ENCODE results near the gene TIMP2. TPM values are rescaled to one million over a fixed set of nuclear protein-coding genes. Genes with fewer than 3 reads are reported as not detected.

Gene TIMP2
- total and polyA plus RNA-seq, 2 experiments from 2014 or later = 103 to 587 TPM

DNA sequence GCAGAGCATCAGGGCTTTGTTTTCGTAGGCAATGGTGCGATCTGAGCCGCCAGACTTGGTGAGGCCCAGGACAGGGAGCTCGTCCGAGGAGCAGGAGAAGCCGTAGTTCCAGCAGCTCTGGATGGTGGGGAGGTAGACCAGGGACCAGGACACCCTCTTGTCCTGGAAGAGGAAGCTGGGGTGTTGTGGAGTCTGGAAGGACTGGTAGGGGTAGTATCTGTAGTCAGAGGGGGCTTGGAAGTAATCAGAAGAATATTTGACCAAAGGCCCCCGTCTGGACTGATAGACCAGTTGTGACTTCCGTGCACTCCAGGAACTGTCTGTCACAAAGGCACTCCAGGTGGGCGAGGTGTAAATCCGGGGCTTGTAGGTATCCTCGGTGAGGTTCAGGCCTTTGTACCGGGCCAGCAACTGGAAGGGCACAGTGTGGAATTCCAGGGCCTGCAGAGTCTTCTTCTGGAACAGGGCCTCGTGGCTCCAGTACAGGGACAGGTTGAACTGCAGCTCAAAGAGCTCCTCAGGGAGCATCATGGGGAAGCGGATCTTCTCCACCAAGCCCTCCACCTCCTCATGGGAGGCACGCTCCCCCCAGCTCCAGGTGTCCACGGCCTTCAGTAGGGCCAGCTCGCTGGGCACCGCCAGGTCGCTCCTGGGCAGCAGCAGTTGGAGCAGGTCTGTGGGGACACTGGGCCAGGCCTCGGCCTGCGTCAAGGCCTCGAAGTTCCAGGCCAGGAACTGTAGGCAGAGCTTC, 46.7 kb upstream of the TIMP2 start:
- H3K27ac ChIP-seq = no peak overlapping the region
- H3F3A ChIP-seq (ENCODE audit: insufficient read depth) = 0 out of 2 replicates have a peak, but pooled peaks cover 8% of the 10 kb centered on the region
- no peak for DNase-seq
- 72 to 75% methylated on average over 21 to 22 of the region's 22 CpGs for WGBS, 2 experiments (ENCODE audit: low coverage in 1 of 2, low lambda C conversion rate in 2 of 2, missing lambda C conversion rate in 2 of 2)
- peak overlapping the region; percentile 65 for H2AFZ ChIP-seq
- H3K36me3 ChIP-seq (ENCODE audit: low read depth) = no peaks in the 10 kb centered on the region
- H3K9me2 ChIP-seq (ENCODE audit: insufficient read depth) = no peaks in the 10 kb centered on the region
- peak overlapping the region; percentile 30; the same call in 1 of the 2 replicates for H3K9ac ChIP-seq
- in situ Hi-C loops (cut with MboI) = loop anchor here (10.0 kb wide), 1 partner anchor 107 kb away; no protein-coding TSS in a partner anchor
- peaks cover 10% of the 10 kb centered on the region; the same call in 1 of the 2 replicates for H3K4me1 ChIP-seq (ENCODE audit: insufficient read depth)
- no peak for TF ChIP-seq EZH2 (IDR thresholded peaks at IDR 0.05; ENCODE audit: insufficient read depth, poor library complexity, severe bottlenecking)
- TF ChIP-seq EZH2phosphoT487 (IDR thresholded peaks at IDR 0.05; ENCODE audit: insufficient read depth, low read depth) = no peak
- H3K79me2 ChIP-seq (ENCODE audit: insufficient read depth) = no peaks in the 10 kb centered on the region
- H3K27me3 ChIP-seq (replicated peaks; ENCODE audit: insufficient read depth) = no peaks in the 10 kb centered on the region
- peak overlapping the region; percentile 46 for H3K4me2 ChIP-seq (ENCODE audit: unreplicated experiment)
- H4K20me1 ChIP-seq (ENCODE audit: insufficient read depth) = no peaks in the 10 kb centered on the region
- no peak overlapping the region for H3K4me3 ChIP-seq
- no peaks in the 10 kb centered on the region for H3K9me3 ChIP-seq (ENCODE audit: low read depth)

DNA sequence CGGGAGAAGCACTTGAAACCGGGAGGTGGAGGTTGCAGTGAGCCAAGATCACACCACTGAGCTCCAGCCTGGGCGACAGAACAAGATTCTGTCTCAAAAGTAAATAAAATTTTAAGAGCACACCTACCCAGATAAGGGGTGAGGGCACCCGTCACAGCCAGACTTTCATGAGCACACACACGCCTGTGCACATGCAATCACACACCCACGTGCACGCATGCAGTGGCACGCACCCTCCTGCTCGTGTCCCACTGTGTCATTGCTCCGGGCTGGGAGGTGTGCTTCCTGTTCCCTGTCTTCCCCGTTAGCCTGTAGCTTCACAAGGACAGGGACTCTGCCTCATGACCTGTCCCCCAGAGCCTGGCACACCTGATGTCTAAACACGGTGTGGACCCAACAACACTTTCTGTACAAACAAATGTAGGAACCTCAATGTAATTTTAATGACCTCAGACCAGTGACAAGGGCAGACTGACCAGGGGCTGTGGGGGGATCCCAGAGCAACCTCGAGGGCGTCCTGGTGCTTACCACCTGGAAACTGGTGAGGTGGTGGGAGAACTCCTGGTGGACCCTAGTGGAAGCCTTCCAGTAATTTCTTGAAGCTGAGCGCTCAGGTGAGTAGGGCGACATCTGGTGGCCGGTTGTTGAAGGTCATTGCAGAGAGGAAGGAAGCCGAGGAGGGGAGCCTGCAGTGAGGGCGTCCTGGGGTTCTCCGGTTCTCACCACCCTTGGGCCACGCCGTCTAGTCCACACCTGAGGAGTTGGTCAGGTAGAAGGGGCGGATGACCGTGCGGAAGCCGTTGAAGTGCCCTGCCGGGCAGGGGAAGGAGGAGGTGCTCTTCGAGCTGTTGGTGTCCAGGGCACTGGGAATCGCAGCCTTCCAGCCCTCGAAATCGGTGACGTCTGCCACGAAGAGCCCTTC, 45.9 kb upstream of the TIMP2 start:
- DNase-seq = peak; percentile 75
- Histone ChIP-seq H3K4me2 (ENCODE audit: unreplicated experiment) (peak overlapping the region; percentile 46), H3K36me3 (ENCODE audit: low read depth) (no peaks in the 10 kb centered on the region), H3K9me3 (ENCODE audit: low read depth) (no peaks in the 10 kb centered on the region), H3K9me2 (ENCODE audit: insufficient read depth) (no peaks in the 10 kb centered on the region), H3K27ac (no peak overlapping the region), H3K79me2 (ENCODE audit: insufficient read depth) (no peaks in the 10 kb centered on the region), H3K4me3 (no peak overlapping the region; the same call in 1 of the 2 replicates), H4K20me1 (ENCODE audit: insufficient read depth) (no peaks in the 10 kb centered on the region), H3K27me3 (replicated peaks; ENCODE audit: insufficient read depth) (no peaks in the 10 kb centered on the region), H3K9ac (peak overlapping the region; percentile 30; the same call in 1 of the 2 replicates), H3K4me1 (ENCODE audit: insufficient read depth) (peaks cover 9% of the 10 kb centered on the region; the same call in 1 of the 2 replicates), H2AFZ (peak overlapping the region; percentile 65), H3F3A (ENCODE audit: insufficient read depth) (0 out of 2 replicates have a peak, but pooled peaks cover 6% of the 10 kb centered on the region)
- in situ Hi-C loops (cut with MboI) = loop anchor here (10.0 kb wide), 1 partner anchor 106 kb away; no protein-coding TSS in a partner anchor
- no peak for TF ChIP-seq EZH2 (IDR thresholded peaks at IDR 0.05; ENCODE audit: insufficient read depth, poor library complexity, severe bottlenecking)
- 26 to 28% methylated on average over 30 to 33 of the region's 33 CpGs for WGBS, 2 experiments (ENCODE audit: low coverage in 1 of 2, low lambda C conversion rate in 2 of 2, missing lambda C conversion rate in 2 of 2)

DNA sequence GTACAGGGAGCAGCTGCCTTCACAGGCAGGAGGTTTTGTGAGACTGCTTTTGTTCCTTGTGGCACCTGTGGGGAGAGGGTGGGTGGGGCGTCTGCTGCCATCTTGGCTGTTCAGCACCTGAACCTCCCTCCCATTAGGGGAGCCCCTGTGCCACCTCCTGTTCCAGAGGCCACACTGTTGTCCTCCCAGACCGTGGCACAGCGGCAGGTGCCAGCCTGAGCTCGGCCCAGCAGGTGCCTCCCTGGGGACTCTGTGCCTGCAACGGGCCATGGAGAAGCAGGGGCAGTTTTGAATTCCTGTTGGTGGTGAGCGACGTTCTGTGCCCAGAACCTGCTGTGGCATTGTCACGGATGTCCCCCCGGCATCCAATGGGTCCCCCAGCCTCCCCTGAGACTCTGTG, 44.7 kb upstream of the TIMP2 start:
- in situ Hi-C loops (cut with MboI) = loop anchor here (10.0 kb wide), 1 partner anchor 105 kb away; no protein-coding TSS in a partner anchor
- H3K9me3 ChIP-seq (ENCODE audit: low read depth) = no peaks in the 10 kb centered on the region
- TF ChIP-seq EZH2 (IDR thresholded peaks at IDR 0.05; ENCODE audit: insufficient read depth, poor library complexity, severe bottlenecking) (no peak), EZH2phosphoT487 (IDR thresholded peaks at IDR 0.05; ENCODE audit: insufficient read depth, low read depth) (no peak)
- no peaks in the 10 kb centered on the region for H3F3A ChIP-seq (ENCODE audit: insufficient read depth)
- 85 to 96% methylated on average over 8 to 9 of the region's 9 CpGs for WGBS, 2 experiments (ENCODE audit: low coverage in 1 of 2, low lambda C conversion rate in 2 of 2, missing lambda C conversion rate in 2 of 2)
- no peak overlapping the region for H3K27ac ChIP-seq
- no peaks in the 10 kb centered on the region for H3K79me2 ChIP-seq (ENCODE audit: insufficient read depth)
- H3K4me3 ChIP-seq = no peak overlapping the region
- H3K4me2 ChIP-seq (ENCODE audit: unreplicated experiment) = no peak overlapping the region
- H3K4me1 ChIP-seq (ENCODE audit: insufficient read depth) = no peaks in the 10 kb centered on the region
- H3K9ac ChIP-seq = no peak overlapping the region
- H4K20me1 ChIP-seq (ENCODE audit: insufficient read depth) = no peaks in the 10 kb centered on the region
- DNase-seq = no peak
- no peak overlapping the region for H2AFZ ChIP-seq
- H3K9me2 ChIP-seq (ENCODE audit: insufficient read depth) = no peaks in the 10 kb centered on the region
- H3K27me3 ChIP-seq (replicated peaks; ENCODE audit: insufficient read depth) = no peaks in the 10 kb centered on the region
- H3K36me3 ChIP-seq (ENCODE audit: low read depth) = no peaks in the 10 kb centered on the region

DNA sequence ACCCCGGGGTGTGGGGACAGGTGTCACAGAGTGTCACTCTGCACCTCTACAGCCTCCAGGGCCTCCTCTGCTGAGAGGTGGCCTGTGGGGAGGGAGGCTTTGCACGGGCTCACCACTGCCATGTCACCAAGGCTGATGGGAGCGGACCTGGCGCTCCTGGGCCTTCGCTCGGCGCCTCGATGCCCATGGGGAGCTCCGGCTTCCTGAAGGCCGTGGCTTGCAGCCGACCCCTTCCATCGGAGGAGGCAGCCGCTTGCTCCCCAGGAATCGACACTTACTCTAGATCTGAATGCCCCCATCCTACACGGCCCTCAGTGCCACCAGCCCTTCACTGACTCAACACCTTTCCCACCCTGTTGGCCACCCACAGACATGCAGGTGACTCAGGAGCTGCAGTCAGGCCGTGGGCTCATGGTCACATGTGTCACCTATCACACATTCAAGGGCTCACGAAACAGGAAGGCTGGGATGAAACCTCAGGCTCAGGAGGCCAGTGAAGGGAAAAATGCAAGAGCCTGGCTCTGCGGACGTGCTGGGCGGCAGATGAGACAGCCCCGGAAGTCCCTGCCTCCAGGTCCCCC, 42.7 kb upstream of the TIMP2 start:
- Histone ChIP-seq H2AFZ (no peak overlapping the region), H3K9me2 (ENCODE audit: insufficient read depth) (no peaks in the 10 kb centered on the region), H3K9me3 (ENCODE audit: low read depth) (no peaks in the 10 kb centered on the region), H4K20me1 (ENCODE audit: insufficient read depth) (no peaks in the 10 kb centered on the region), H3K4me2 (ENCODE audit: unreplicated experiment) (no peak overlapping the region), H3K4me1 (ENCODE audit: insufficient read depth) (no peaks in the 10 kb centered on the region), H3K4me3 (no peak overlapping the region), H3K27ac (no peak overlapping the region), H3F3A (ENCODE audit: insufficient read depth) (no peaks in the 10 kb centered on the region), H3K79me2 (ENCODE audit: insufficient read depth) (no peaks in the 10 kb centered on the region), H3K27me3 (replicated peaks; ENCODE audit: insufficient read depth) (no peaks in the 10 kb centered on the region), H3K9ac (no peak overlapping the region), H3K36me3 (ENCODE audit: low read depth) (no peaks in the 10 kb centered on the region)
- 88 to 89% methylated on average over 20 to 21 of the region's 21 CpGs for WGBS, 2 experiments (ENCODE audit: low coverage in 1 of 2, low lambda C conversion rate in 2 of 2, missing lambda C conversion rate in 2 of 2)
- DNase-seq = peak; percentile 24
- in situ Hi-C loops (cut with MboI) = no loop called here
- no peak for TF ChIP-seq EZH2 (IDR thresholded peaks at IDR 0.05; ENCODE audit: insufficient read depth, poor library complexity, severe bottlenecking)
- TF ChIP-seq EZH2phosphoT487 (IDR thresholded peaks at IDR 0.05; ENCODE audit: insufficient read depth, low read depth) = no peak

Data from GM23248 (cell line).